A549 (cell line): Measurements from ENCODE around the gene CCNE1. TPM values are rescaled to one million over a fixed set of nuclear protein-coding genes. Genes with fewer than 3 reads are reported as not detected.
A peak's percentile ranks its signal among the peaks of the same experiment; 100 is the strongest.

Source experiments
- ATAC-seq, 2 experiments: fragments of 200-7000 bp in 1 of 2; fragments of >200 bp in 1 of 2; cut with Nextera tagmentation in 1 of 2; cut with Tn5 transposase in 1 of 2; 3 replicates each; pipeline versions ENCODE4 v1.8.0 to v1.9.1; 2018 to 2020; ENCODE audit warnings: mild to moderate bottlenecking in 1 of 2, moderate library complexity in 1 of 2
- CTCF ChIA-PET: fragments of 300-600 bp; sonication (Branson Sonifier 250); formaldehyde crosslinking; extraction: SDS; loops from one replicate; lab custom pipeline; 2021; ENCODE audit warnings: antibody characterized with exemption, inconsistent platforms; lab: Yijun Ruan, JAX
- POLR2A ChIA-PET: fragments of 350-600 bp; formaldehyde crosslinking; extraction: SDS; loops from one replicate; lab custom pipeline; 2021; ENCODE audit warnings: antibody characterized with exemption, inconsistent platforms; lab: Yijun Ruan, JAX
- DNase-seq, 2 experiments: peaks; one replicate each; pipeline versions ENCODE4 v3.0.0 to v3.0.0-alpha.2; 2011 to 2016; ENCODE audit warnings: low read depth in 1 of 2, low spot score in 1 of 2
- FAIRE-seq: peaks from 2 replicates; lab custom pipeline; 2011; peaks lifted over from hg19 to GRCh38; lab: Jason Lieb, UNC
- H3K27ac ChIP-seq, 2 experiments: fragments of >200 bp; sonication (Bioruptor Twin); formaldehyde crosslinking; 3 replicates each; pipeline ENCODE4 v1.5.1; 2016 to 2017
- H3K4me1 ChIP-seq: fragments of >200 bp; sonication (Bioruptor Twin); formaldehyde crosslinking; 3 replicates; pipeline ENCODE4 v1.6.1; 2016
- H3K4me2 ChIP-seq: fragments of >200 bp; sonication (Bioruptor Twin); formaldehyde crosslinking; 3 replicates; pipeline ENCODE4 v1.6.1; 2016
- H3K4me3 ChIP-seq: fragments of >200 bp; sonication (Bioruptor Twin); formaldehyde crosslinking; 3 replicates; pipeline ENCODE4 v1.5.1; 2016
- H3K9me3 ChIP-seq: fragments of >200 bp; sonication (Bioruptor Twin); formaldehyde crosslinking; 3 replicates; pipeline ENCODE4 v1.6.1; 2016
- BCL3 ChIP-seq: fragments of >200 bp; sonication (Bioruptor Twin); formaldehyde crosslinking; IDR thresholded peaks from 3 replicates; pipeline ENCODE4 v1.6.1; 2016
- BHLHE40 ChIP-seq: IDR thresholded peaks from 2 replicates; pipeline ENCODE4 v1.6.1; 2012; ENCODE audit warnings: low read depth, low read length, inconsistent platforms
- CEBPB ChIP-seq, 2 experiments: fragments of >200 bp in 1 of 2; sonication (Bioruptor Twin) in 1 of 2; formaldehyde crosslinking in 1 of 2; IDR thresholded peaks; 2 replicates each; pipeline ENCODE4 v1.6.1; 2012 to 2016
- CHD4 ChIP-seq: fragments of 200-600 bp; sonication (generic); IDR thresholded peaks from 2 replicates; pipeline ENCODE4 v1.6.1; 2016; ENCODE audit warnings: antibody characterized with exemption, mild to moderate bottlenecking, borderline replicate concordance
- EP300 ChIP-seq, 2 experiments: fragments of >200 bp; sonication (Bioruptor Twin); formaldehyde crosslinking; IDR thresholded peaks; 2 replicates in 1 of 2; 3 replicates in 1 of 2; pipeline ENCODE4 v1.6.1; 2016 to 2017
- ESRRA ChIP-seq: fragments of 150-350 bp; IDR thresholded peaks from 2 replicates; pipeline ENCODE4 v1.6.1; 2014; ENCODE audit warnings: mild to moderate bottlenecking, low read length, borderline replicate concordance
- FOXS1 ChIP-seq: fragments of 250-450 bp; sonication (Bioruptor Pico); IDR thresholded peaks from 2 replicates; pipeline ENCODE4 v1.5.0; 2020; ENCODE audit warnings: mild to moderate bottlenecking, moderate library complexity
- KDM5A ChIP-seq: fragments of 200-600 bp; sonication (generic); IDR thresholded peaks from 2 replicates; pipeline ENCODE4 v1.6.1; 2016; ENCODE audit warnings: antibody characterized with exemption, mild to moderate bottlenecking
- NR3C1 ChIP-seq: fragments of >200 bp; sonication (Bioruptor Twin); formaldehyde crosslinking; IDR thresholded peaks from 3 replicates; pipeline ENCODE4 v1.6.1; 2017
- RAD21 ChIP-seq, 2 experiments: fragments of >200 bp in 1 of 2; sonication (Bioruptor Twin) in 1 of 2; formaldehyde crosslinking in 1 of 2; IDR thresholded peaks in 1 of 2; conservative IDR thresholded peaks in 1 of 2; 2 replicates in 1 of 2; 3 replicates in 1 of 2; pipeline ENCODE4 v1.6.1; 2012 to 2018; ENCODE audit warnings: inconsistent platforms in 1 of 2
- SREBF2 ChIP-seq: fragments of 450-650 bp; IDR thresholded peaks from 2 replicates; pipeline ENCODE4 v1.6.1; 2014; ENCODE audit warnings: mild to moderate bottlenecking, moderate library complexity
- ZSCAN20 ChIP-seq: fragments of 250-450 bp; sonication (Bioruptor Pico); IDR thresholded peaks from 2 replicates; pipeline ENCODE4 v1.8.0; 2022; ENCODE audit warnings: mild to moderate bottlenecking, moderate library complexity
- WGBS: methylation state at CpG from one replicate; pipeline ENCODE4 v1.1.6; 2017; ENCODE audit errors: missing lambda C conversion rate; 5-methylcytosine and 5-hydroxymethylcytosine counted together
- polyA plus RNA-seq, 4 experiments: library from polyadenylated mRNA; depleted of rRNA in 3 of 4; stranded (reverse); fragments of >200 nt; fragmentation: RNase III in 1 of 4; extraction: RNeasy Plus Mini Kit Qiagen cat#74134 plus additional on column Dnase treatment in 1 of 4; gene quantifications; 2 replicates in 3 of 4; 3 replicates in 1 of 4; pipeline ENCODE4 v1.2.3, GENCODE V29; 2011 to 2017
- TF ChIP-seq, protein P1 (sequence below): fragments of >200 bp; sonication (Bioruptor Twin); formaldehyde crosslinking; IDR thresholded peaks from 3 replicates; pipeline ENCODE4 v1.5.1; 2016
- TF ChIP-seq, protein P2 (sequence below): IDR thresholded peaks from 2 replicates; pipeline ENCODE4 v1.6.1; 2012
- TF ChIP-seq, protein P3 (sequence below): fragments of 250-450 bp; sonication (Bioruptor Pico); IDR thresholded peaks from 2 replicates; pipeline ENCODE4 v1.5.0; 2021; ENCODE audit warnings: mild to moderate bottlenecking, moderate library complexity, borderline replicate concordance
- TF ChIP-seq, protein P4 (sequence below): fragments of 450-650 bp; IDR thresholded peaks from 2 replicates; pipeline ENCODE4 v1.6.1; 2014; ENCODE audit warnings: antibody characterized with exemption
- TF ChIP-seq, protein P5 (sequence below): fragments of 150-350 bp; IDR thresholded peaks from 2 replicates; pipeline ENCODE4 v1.6.1; 2014; ENCODE audit warnings: low read depth, mild to moderate bottlenecking, low read length
- TF ChIP-seq, protein P6 (sequence below): fragments of >200 bp; sonication (Bioruptor Twin); formaldehyde crosslinking; IDR thresholded peaks from 2 replicates; pipeline ENCODE4 v1.6.1; 2016

The CCNE1 gene
- polyA plus RNA-seq, 2 of the 4 experiments (the other 2 are of a cell fraction): 18.3 to 25.2 TPM

- no peak for TF ChIP-seq SREBF2
- TF ChIP-seq BHLHE40: no peak
- TF ChIP-seq, protein P1, sequence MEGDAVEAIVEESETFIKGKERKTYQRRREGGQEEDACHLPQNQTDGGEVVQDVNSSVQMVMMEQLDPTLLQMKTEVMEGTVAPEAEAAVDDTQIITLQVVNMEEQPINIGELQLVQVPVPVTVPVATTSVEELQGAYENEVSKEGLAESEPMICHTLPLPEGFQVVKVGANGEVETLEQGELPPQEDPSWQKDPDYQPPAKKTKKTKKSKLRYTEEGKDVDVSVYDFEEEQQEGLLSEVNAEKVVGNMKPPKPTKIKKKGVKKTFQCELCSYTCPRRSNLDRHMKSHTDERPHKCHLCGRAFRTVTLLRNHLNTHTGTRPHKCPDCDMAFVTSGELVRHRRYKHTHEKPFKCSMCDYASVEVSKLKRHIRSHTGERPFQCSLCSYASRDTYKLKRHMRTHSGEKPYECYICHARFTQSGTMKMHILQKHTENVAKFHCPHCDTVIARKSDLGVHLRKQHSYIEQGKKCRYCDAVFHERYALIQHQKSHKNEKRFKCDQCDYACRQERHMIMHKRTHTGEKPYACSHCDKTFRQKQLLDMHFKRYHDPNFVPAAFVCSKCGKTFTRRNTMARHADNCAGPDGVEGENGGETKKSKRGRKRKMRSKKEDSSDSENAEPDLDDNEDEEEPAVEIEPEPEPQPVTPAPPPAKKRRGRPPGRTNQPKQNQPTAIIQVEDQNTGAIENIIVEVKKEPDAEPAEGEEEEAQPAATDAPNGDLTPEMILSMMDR: no peak
- TF ChIP-seq, protein P2, sequence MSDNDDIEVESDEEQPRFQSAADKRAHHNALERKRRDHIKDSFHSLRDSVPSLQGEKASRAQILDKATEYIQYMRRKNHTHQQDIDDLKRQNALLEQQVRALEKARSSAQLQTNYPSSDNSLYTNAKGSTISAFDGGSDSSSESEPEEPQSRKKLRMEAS: no peak
- no peak for TF ChIP-seq FOXS1 (CRISPR knock-in tag)
- TF ChIP-seq RAD21 (conservative IDR thresholded peaks at IDR 0.05 in 1 of 2, IDR thresholded peaks at IDR 0.05 in 1 of 2): no peak
- TF ChIP-seq, protein P3, sequence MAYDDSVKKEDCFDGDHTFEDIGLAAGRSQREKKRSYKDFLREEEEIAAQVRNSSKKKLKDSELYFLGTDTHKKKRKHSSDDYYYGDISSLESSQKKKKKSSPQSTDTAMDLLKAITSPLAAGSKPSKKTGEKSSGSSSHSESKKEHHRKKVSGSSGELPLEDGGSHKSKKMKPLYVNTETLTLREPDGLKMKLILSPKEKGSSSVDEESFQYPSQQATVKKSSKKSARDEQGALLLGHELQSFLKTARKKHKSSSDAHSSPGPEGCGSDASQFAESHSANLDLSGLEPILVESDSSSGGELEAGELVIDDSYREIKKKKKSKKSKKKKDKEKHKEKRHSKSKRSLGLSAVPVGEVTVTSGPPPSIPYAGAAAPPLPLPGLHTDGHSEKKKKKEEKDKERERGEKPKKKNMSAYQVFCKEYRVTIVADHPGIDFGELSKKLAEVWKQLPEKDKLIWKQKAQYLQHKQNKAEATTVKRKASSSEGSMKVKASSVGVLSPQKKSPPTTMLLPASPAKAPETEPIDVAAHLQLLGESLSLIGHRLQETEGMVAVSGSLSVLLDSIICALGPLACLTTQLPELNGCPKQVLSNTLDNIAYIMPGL (CRISPR knock-in tag): no peak
- TF ChIP-seq, protein P4, sequence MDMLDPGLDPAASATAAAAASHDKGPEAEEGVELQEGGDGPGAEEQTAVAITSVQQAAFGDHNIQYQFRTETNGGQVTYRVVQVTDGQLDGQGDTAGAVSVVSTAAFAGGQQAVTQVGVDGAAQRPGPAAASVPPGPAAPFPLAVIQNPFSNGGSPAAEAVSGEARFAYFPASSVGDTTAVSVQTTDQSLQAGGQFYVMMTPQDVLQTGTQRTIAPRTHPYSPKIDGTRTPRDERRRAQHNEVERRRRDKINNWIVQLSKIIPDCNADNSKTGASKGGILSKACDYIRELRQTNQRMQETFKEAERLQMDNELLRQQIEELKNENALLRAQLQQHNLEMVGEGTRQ: no peak
- no peak for TF ChIP-seq BCL3
- no peak for TF ChIP-seq CHD4
- no peak for TF ChIP-seq CEBPB (IDR thresholded peaks at IDR 0.05)
- TF ChIP-seq ZSCAN20 (CRISPR knock-in tag): no peak
- TF ChIP-seq, protein P5, sequence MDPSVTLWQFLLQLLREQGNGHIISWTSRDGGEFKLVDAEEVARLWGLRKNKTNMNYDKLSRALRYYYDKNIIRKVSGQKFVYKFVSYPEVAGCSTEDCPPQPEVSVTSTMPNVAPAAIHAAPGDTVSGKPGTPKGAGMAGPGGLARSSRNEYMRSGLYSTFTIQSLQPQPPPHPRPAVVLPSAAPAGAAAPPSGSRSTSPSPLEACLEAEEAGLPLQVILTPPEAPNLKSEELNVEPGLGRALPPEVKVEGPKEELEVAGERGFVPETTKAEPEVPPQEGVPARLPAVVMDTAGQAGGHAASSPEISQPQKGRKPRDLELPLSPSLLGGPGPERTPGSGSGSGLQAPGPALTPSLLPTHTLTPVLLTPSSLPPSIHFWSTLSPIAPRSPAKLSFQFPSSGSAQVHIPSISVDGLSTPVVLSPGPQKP: no peak
- TF ChIP-seq, protein P6, sequence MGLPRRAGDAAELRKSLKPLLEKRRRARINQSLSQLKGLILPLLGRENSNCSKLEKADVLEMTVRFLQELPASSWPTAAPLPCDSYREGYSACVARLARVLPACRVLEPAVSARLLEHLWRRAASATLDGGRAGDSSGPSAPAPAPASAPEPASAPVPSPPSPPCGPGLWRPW: no peak
- TF ChIP-seq ESRRA: no peak
- no peak for TF ChIP-seq KDM5A
- TF ChIP-seq EP300 (IDR thresholded peaks at IDR 0.05): no peak
- no peak for TF ChIP-seq NR3C1
- no peak overlapping the region for H3K27ac ChIP-seq
- ATAC-seq (no peak), FAIRE-seq (peak; percentile 39), DNase-seq (no peak)
- WGBS: 28% methylated on average over 2 of the region's 2 CpGs
- H3K4me3 ChIP-seq: no peak overlapping the region
- no peak overlapping the region for H3K4me2 ChIP-seq
- ChIA-PET POLR2A (interaction anchor here (0.6 to 0.7 kb wide), 3 partner anchors 29 to 112 kb away, joined by 3 to 5 read pairs (median 4); no protein-coding TSS in a partner anchor), CTCF (interaction anchor here (0.6 to 18.7 kb wide), 14 partner anchors 8 to 240 kb away, joined by 3 to 348 read pairs (median 4); no protein-coding TSS in a partner anchor)
- H3K4me1 ChIP-seq: peaks cover 5% of the 10 kb centered on the region
- no peaks in the 10 kb centered on the region for H3K9me3 ChIP-seq
Observed at GRCh38 chr19:29850482-29850881, 38.7 kb downstream of the CCNE1 start.
